GM19043 (cell line): ENCODE measurements around the gene MAU2.
A peak's percentile ranks its signal among the peaks of the same experiment; 100 is the strongest.

Source experiments
- ATAC-seq: cut with Tn5 transposase; IDR thresholded peaks from one replicate; pipeline ENCODE4 v1.9.1; 2021; ENCODE audit warnings: low read depth; ENCODE audit not compliant: unreplicated experiment

The MAU2 gene

GRCh38 chr19:19305066-19305465 lies 15.6 kb upstream of the MAU2 start:
- no peak for ATAC-seq

GRCh38 chr19:19305696-19306095 lies 14.9 kb upstream of the MAU2 start:
- no peak for ATAC-seq

GRCh38 chr19:19306191-19306590 lies 14.4 kb upstream of the MAU2 start:
- no peak for ATAC-seq

GRCh38 chr19:19308373-19308772 lies 12.3 kb upstream of the MAU2 start:
- ATAC-seq, result no peak

- no peak for ATAC-seq
Observed at GRCh38 chr19:19315444-19315843, 5.2 kb upstream of the MAU2 start.

GRCh38 chr19:19316082-19316481 lies 4.5 kb upstream of the MAU2 start:
- ATAC-seq, result no peak

GRCh38 chr19:19319732-19320360 lies 783 bp upstream of the MAU2 start:
- peak; percentile 5 for ATAC-seq

- ATAC-seq, result no peak
Observed at GRCh38 chr19:19321141-19321577, 530 bp downstream of the MAU2 start.

- ATAC-seq, result no peak
Observed at GRCh38 chr19:19324059-19324770, 3.6 kb downstream of the MAU2 start.

- no peak for ATAC-seq
Observed at GRCh38 chr19:19327672-19328071, 7.0 kb downstream of the MAU2 start.

- no peak for ATAC-seq
Observed at GRCh38 chr19:19329126-19329525, 8.5 kb downstream of the MAU2 start.

GRCh38 chr19:19334063-19334988 lies 13.7 kb downstream of the MAU2 start:
- ATAC-seq, result no peak

- ATAC-seq, result no peak
Observed at GRCh38 chr19:19334989-19335344, 14.3 kb downstream of the MAU2 start.

GRCh38 chr19:19335408-19336158 lies 15.0 kb downstream of the MAU2 start:
- no peak for ATAC-seq

- ATAC-seq, result no peak
Observed at GRCh38 chr19:19336597-19336996, 16.0 kb downstream of the MAU2 start.

GRCh38 chr19:19337120-19337519 lies 16.5 kb downstream of the MAU2 start:
- ATAC-seq, result no peak

GRCh38 chr19:19338082-19338481 lies 17.5 kb downstream of the MAU2 start:
- ATAC-seq, result no peak

GRCh38 chr19:19341026-19341425 lies 20.4 kb downstream of the MAU2 start:
- ATAC-seq, result no peak

GRCh38 chr19:19342086-19343015 lies 21.7 kb downstream of the MAU2 start:
- no peak for ATAC-seq

GRCh38 chr19:19343016-19343362 lies 22.4 kb downstream of the MAU2 start:
- ATAC-seq, result no peak
